GM12878 (cell line): ENCODE data around the gene NAB1. TPM values are rescaled to one million over a fixed set of nuclear protein-coding genes. Genes with fewer than 3 reads are reported as not detected.

Experiments used
- BHLHE40 ChIP-seq, 2 experiments: fragments of 450-650 bp in 1 of 2; IDR thresholded peaks; 2 replicates each; pipeline ENCODE4 v1.6.1; 2011 to 2017; ENCODE audit warnings: low read depth in 2 of 2, borderline replicate concordance in 1 of 2, improper control_type of control experiment in 1 of 2, low read length in 1 of 2, mild to moderate bottlenecking in 1 of 2
- CBFB ChIP-seq: IDR thresholded peaks from 2 replicates; pipeline ENCODE4 v1.6.1; 2016; ENCODE audit warnings: antibody characterized with exemption, low read depth
- CREM ChIP-seq: IDR thresholded peaks from 2 replicates; pipeline ENCODE4 v1.6.1; 2014; ENCODE audit warnings: antibody characterized with exemption, low read depth
- EP300 ChIP-seq, 2 experiments: fragments of 150-350 bp in 1 of 2; IDR thresholded peaks; 2 replicates each; pipeline ENCODE4 v1.6.1; 2011 to 2012; ENCODE audit warnings: low read depth in 2 of 2, low read length in 2 of 2, borderline replicate concordance in 1 of 2, improper control_type of control experiment in 1 of 2, inconsistent platforms in 1 of 2; ENCODE audit not compliant: control insufficient read depth in 1 of 2
- ETV6 ChIP-seq, 2 experiments: fragments of 450-650 bp in 1 of 2; IDR thresholded peaks in 1 of 2; conservative IDR thresholded peaks in 1 of 2; 2 replicates each; pipeline ENCODE4 v1.6.1; 2014; ENCODE audit warnings: antibody characterized with exemption in 1 of 2, borderline replicate concordance in 1 of 2, low read depth in 1 of 2, mild to moderate bottlenecking in 1 of 2, moderate library complexity in 1 of 2
- HDGF ChIP-seq: fragments of 450-650 bp; IDR thresholded peaks from 2 replicates; pipeline ENCODE4 v1.6.1; 2016; ENCODE audit warnings: antibody characterized with exemption
- IRF4 ChIP-seq: IDR thresholded peaks from 2 replicates; pipeline ENCODE4 v1.6.1; 2011; ENCODE audit warnings: low read depth, low read length
- JUND ChIP-seq: IDR thresholded peaks from 2 replicates; pipeline ENCODE4 v1.6.1; 2012; ENCODE audit warnings: low read depth, mild to moderate bottlenecking, low read length, improper control_type of control experiment, moderate library complexity
- KAT2A ChIP-seq: conservative IDR thresholded peaks from 2 replicates; pipeline ENCODE4 v1.6.1; 2011; ENCODE audit warnings: low read depth, low read length; ENCODE audit not compliant: control insufficient read depth
- PAX8 ChIP-seq: fragments of 450-650 bp; IDR thresholded peaks from 2 replicates; pipeline ENCODE4 v1.6.1; 2017; ENCODE audit warnings: mild to moderate bottlenecking, moderate library complexity
- RAD51 ChIP-seq: fragments of 450-650 bp; IDR thresholded peaks from 2 replicates; pipeline ENCODE4 v1.6.1; 2016; ENCODE audit warnings: moderate library complexity, mild to moderate bottlenecking, inconsistent platforms
- RB1 ChIP-seq: fragments of 450-650 bp; formaldehyde crosslinking; IDR thresholded peaks from 2 replicates; pipeline ENCODE4 v1.6.1; 2017; ENCODE audit warnings: mild to moderate bottlenecking, borderline replicate concordance
- RELA ChIP-seq: fragments of 450-650 bp; IDR thresholded peaks from 2 replicates; pipeline ENCODE4 v1.8.0; 2014; ENCODE audit warnings: borderline replicate concordance; ENCODE audit not compliant: partially characterized antibody
- RUNX3 ChIP-seq: IDR thresholded peaks from 2 replicates; pipeline ENCODE4 v1.6.1; 2012; ENCODE audit warnings: low read length, inconsistent platforms
- SUPT20H ChIP-seq: IDR thresholded peaks from 2 replicates; pipeline ENCODE4 v1.6.1; 2011; ENCODE audit warnings: low read depth, mild to moderate bottlenecking, low read length, moderate library complexity, borderline replicate concordance; ENCODE audit not compliant: control insufficient read depth
- TAF1 ChIP-seq: IDR thresholded peaks from 2 replicates; pipeline ENCODE4 v1.6.1; 2011; ENCODE audit warnings: mild to moderate bottlenecking, low read depth, low read length, borderline replicate concordance
- TCF12 ChIP-seq: IDR thresholded peaks from 2 replicates; pipeline ENCODE4 v1.6.1; 2011; ENCODE audit warnings: low read depth, mild to moderate bottlenecking, low read length
- TCF3 ChIP-seq: IDR thresholded peaks from 2 replicates; pipeline ENCODE4 v1.6.1; 2012; ENCODE audit warnings: low read depth, mild to moderate bottlenecking, low read length, borderline replicate concordance; ENCODE audit not compliant: insufficient read depth
- ZNF207 ChIP-seq: fragments of 450-650 bp; IDR thresholded peaks from 2 replicates; pipeline ENCODE4 v1.6.1; 2014; ENCODE audit warnings: antibody characterized with exemption, mild to moderate bottlenecking, borderline replicate concordance
- ZZZ3 ChIP-seq: IDR thresholded peaks from 2 replicates; pipeline ENCODE4 v1.6.1; 2011; ENCODE audit warnings: low read depth; ENCODE audit not compliant: control insufficient read depth, insufficient read length
- polyA plus RNA-seq, 11 experiments: library from polyadenylated mRNA; depleted of rRNA in 4 of 11; unstranded in 6 of 11; stranded (reverse) in 5 of 11; fragments of >200 nt; fragmentation: Nextera tagmentation in 4 of 11; fragmentation: Illumina TruSeq in 1 of 11; extraction: Ambion mirVana in 4 of 11; extraction: Trizol in 1 of 11; gene quantifications; 1 replicate in 1 of 11; 2 replicates in 10 of 11; pipeline versions ENCODE4 v1.2.1 to v1.2.3, GENCODE V29; 2011 to 2016; ENCODE audit warnings: inconsistent platforms in 2 of 11, missing spikeins in 2 of 11, low read depth in 1 of 11
- total RNA-seq, 4 experiments: library from RNA; depleted of rRNA in 3 of 4; stranded (reverse); fragments of >200 nt in 3 of 4; fragmentation: Illumina TruSeq in 1 of 4; extraction: Trizol in 1 of 4; gene quantifications; 2 replicates each; pipeline versions ENCODE4 v1.2.1 to v1.2.3, GENCODE V29; 2013 to 2021
- TF ChIP-seq, protein P1 (sequence below): IDR thresholded peaks from 2 replicates; pipeline ENCODE4 v1.6.1; 2011; ENCODE audit warnings: low read depth, mild to moderate bottlenecking, low read length, moderate library complexity, borderline replicate concordance; ENCODE audit errors: extremely low read depth
- TF ChIP-seq, protein P2 (sequence below): fragments of 450-650 bp; IDR thresholded peaks from 2 replicates; pipeline ENCODE4 v1.6.1; 2014; ENCODE audit warnings: mild to moderate bottlenecking
- TF ChIP-seq, protein P3 (sequence below): fragments of 450-650 bp; formaldehyde crosslinking; IDR thresholded peaks from 2 replicates; pipeline ENCODE4 v1.4.0; 2022; ENCODE audit warnings: mild to moderate bottlenecking, moderate library complexity
- TF ChIP-seq, protein P4 (sequence below): fragments of 450-650 bp; IDR thresholded peaks from 2 replicates; pipeline ENCODE4 v1.6.1; 2017; ENCODE audit warnings: borderline replicate concordance

NAB1 gene
- total and polyA plus RNA-seq, 10 of the 15 experiments (the other 5 are each of a cell fraction or from before 2014, with no cell fraction given) = 4.5 to 39.6 (median 23.0) TPM

DNA sequence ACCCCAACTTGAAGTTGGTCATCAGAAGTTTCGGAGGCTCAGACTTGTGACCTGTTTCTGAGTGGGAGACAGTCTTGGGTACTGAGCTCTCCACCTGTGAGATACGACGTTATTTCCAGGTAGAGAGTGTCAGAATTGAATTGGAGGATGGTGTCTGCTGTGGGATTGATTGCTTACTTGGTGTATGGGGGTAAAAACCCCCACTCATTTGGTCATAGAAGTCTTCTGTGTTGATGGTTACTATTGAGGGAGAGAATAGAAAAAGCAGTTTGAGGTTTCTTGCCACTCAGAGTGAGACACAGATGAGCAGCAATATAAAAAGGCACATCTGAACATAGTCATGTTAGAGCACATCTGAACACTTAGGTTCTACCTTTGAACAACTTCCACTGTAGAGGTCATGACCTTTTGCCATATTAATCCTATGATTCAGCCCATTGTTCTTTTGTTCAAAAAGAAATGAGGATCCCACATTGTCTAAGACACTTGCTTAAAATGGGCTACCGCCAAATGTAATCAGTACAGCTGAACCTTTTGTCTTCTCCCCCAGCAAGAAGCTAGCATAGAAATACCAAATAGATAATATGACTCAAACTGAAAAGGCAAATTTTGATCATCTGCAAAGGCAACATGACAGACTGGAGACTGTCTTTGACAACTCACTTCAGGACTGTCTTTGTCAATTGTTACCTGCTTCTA is 73.3 kb downstream of the NAB1 start (continued):
- TF ChIP-seq, protein P1, sequence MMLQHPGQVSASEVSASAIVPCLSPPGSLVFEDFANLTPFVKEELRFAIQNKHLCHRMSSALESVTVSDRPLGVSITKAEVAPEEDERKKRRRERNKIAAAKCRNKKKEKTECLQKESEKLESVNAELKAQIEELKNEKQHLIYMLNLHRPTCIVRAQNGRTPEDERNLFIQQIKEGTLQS = no peak
- TF ChIP-seq KAT2A = no peak
- no peak for TF ChIP-seq PAX8
- peak; percentile 71 to 89 for TF ChIP-seq EP300 (IDR thresholded peaks at IDR 0.05; ENCODE audit: borderline replicate concordance in 1 of 2, control insufficient read depth in 1 of 2, low read depth in 2 of 2, low read length in 2 of 2)
- peak; percentile 98 for TF ChIP-seq IRF4
- no peak for TF ChIP-seq RAD51
- 0 out of 2 replicates have a peak, but pooled peaks have one; percentile 52 for TF ChIP-seq TCF12
- TF ChIP-seq BHLHE40 (IDR thresholded peaks at IDR 0.05; ENCODE audit: borderline replicate concordance in 1 of 2, low read depth in 2 of 2, low read length in 1 of 2) = peak in 1 of 2 experiments; percentile 36; a peak in 1 of 4 replicates
- no peak for TF ChIP-seq RB1
- TF ChIP-seq, protein P2, sequence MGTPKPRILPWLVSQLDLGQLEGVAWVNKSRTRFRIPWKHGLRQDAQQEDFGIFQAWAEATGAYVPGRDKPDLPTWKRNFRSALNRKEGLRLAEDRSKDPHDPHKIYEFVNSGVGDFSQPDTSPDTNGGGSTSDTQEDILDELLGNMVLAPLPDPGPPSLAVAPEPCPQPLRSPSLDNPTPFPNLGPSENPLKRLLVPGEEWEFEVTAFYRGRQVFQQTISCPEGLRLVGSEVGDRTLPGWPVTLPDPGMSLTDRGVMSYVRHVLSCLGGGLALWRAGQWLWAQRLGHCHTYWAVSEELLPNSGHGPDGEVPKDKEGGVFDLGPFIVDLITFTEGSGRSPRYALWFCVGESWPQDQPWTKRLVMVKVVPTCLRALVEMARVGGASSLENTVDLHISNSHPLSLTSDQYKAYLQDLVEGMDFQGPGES = no peak
- TF ChIP-seq, protein P3, sequence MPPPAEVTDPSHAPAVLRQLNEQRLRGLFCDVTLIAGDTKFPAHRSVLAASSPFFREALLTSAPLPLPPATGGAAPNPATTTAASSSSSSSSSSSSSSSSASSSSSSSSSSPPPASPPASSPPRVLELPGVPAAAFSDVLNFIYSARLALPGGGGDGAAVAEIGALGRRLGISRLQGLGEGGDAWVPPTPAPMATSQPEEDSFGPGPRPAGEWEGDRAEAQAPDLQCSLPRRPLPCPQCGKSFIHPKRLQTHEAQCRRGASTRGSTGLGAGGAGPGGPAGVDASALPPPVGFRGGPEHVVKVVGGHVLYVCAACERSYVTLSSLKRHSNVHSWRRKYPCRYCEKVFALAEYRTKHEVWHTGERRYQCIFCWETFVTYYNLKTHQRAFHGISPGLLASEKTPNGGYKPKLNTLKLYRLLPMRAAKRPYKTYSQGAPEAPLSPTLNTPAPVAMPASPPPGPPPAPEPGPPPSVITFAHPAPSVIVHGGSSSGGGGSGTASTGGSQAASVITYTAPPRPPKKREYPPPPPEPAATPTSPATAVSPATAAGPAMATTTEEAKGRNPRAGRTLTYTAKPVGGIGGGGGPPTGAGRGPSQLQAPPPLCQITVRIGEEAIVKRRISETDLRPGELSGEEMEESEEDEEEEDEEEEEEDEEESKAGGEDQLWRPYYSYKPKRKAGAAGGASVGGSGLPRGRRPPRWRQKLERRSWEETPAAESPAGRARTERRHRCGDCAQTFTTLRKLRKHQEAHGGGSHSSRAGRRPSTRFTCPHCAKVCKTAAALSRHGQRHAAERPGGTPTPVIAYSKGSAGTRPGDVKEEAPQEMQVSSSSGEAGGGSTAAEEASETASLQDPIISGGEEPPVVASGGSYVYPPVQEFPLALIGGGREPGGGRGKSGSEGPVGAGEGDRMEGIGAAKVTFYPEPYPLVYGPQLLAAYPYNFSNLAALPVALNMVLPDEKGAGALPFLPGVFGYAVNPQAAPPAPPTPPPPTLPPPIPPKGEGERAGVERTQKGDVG (CRISPR knock-in tag) = no peak
- TF ChIP-seq RUNX3 = peak; percentile 89
- TF ChIP-seq HDGF = no peak
- no peak for TF ChIP-seq ZZZ3
- peak; percentile 66 for TF ChIP-seq CREM
- no peak; the same call in 1 of the 2 replicates for TF ChIP-seq JUND
- 0 out of 2 replicates have a peak, but pooled peaks have one; percentile 54 for TF ChIP-seq TCF3
- 0 out of 2 replicates have a peak, but pooled peaks have one; percentile 22 for TF ChIP-seq ZNF207
- peak; percentile 24; the same call in 1 of the 2 replicates for TF ChIP-seq TAF1
- no peak for TF ChIP-seq SUPT20H
- peak; percentile 82 for TF ChIP-seq CBFB
- peak; percentile 17 for TF ChIP-seq RELA
- peak in 1 of 2 experiments; percentile 43; a peak in 1 of 4 replicates for TF ChIP-seq ETV6 (conservative IDR thresholded peaks at IDR 0.05 in 1 of 2, IDR thresholded peaks at IDR 0.05 in 1 of 2; ENCODE audit: borderline replicate concordance in 1 of 2, low read depth in 1 of 2)
- TF ChIP-seq, protein P4, sequence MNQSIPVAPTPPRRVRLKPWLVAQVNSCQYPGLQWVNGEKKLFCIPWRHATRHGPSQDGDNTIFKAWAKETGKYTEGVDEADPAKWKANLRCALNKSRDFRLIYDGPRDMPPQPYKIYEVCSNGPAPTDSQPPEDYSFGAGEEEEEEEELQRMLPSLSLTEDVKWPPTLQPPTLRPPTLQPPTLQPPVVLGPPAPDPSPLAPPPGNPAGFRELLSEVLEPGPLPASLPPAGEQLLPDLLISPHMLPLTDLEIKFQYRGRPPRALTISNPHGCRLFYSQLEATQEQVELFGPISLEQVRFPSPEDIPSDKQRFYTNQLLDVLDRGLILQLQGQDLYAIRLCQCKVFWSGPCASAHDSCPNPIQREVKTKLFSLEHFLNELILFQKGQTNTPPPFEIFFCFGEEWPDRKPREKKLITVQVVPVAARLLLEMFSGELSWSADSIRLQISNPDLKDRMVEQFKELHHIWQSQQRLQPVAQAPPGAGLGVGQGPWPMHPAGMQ = no peak
